NCI-H1694 treated with DMSO at 0.1 percent for 48 hours (cell line): ENCODE measurements around the gene HDAC3.

ENCODE experiments used
- DNase-seq: peaks from one replicate; lab custom pipeline; 2025; lab: John Stamatoyannopoulos, UW

Gene HDAC3

DNA sequence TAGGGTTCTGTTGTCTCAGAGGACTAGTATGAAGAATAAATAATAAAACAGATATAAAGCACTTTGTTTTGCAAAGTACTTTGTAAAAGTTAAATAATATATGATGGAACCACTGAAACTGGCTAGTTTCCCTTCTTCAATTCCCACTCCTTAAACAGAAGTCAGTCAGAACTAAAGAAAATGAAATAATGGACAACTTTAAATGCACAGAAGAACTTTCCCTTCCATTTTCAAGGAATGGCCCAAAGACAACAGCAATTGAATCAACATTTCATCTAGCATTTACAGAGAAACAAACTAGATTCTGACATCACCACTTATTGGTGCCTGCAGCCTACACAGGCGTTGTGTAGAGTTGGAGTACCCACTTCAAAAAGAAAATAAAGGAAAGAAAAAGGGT is 34.0 kb downstream of the HDAC3 start:
- DNase-seq: no peak

DNA sequence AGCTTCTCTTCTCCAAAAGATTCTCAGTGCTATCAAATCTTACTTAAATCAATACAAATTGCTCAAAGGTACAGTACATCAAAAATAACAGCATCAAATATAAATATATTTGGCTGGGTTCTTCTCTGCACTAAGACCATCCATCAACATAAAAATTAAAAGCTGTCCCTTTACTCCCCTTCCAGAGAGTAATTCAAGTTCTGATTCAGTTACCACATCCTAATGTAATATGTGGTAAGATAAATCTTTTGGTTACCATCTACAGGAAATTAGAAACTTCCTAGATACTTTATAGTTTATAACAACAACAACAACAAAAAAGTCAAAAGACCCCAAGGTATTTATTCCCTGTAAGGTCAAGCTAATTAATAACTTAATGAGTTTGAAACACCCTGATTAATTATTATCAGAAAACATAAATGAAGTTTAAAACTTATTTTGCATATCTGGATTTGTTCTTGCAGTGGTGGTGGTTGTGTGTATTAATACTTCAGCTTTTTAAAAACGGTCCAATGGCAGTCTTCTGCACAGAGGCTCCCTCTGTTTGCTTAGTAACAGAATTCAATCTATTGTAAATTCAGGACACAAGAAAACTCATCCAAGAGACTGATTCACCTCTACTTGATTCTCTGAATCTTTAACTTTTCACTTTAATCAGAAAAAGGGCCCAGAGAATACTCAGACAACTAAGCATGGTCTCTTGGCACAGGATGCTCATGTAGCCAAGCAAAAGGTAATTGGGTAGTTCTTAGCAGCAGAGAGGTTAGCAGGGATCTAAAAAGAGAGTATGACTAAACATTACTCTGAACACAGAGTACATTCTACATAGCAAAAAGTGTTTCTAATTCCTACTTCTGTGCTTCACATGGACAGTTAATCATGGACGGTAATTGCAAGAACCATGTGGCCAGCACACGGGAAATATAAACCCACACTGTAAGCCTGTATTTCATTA is 38.0 kb downstream of the HDAC3 start:
- DNase-seq: no peak

DNA sequence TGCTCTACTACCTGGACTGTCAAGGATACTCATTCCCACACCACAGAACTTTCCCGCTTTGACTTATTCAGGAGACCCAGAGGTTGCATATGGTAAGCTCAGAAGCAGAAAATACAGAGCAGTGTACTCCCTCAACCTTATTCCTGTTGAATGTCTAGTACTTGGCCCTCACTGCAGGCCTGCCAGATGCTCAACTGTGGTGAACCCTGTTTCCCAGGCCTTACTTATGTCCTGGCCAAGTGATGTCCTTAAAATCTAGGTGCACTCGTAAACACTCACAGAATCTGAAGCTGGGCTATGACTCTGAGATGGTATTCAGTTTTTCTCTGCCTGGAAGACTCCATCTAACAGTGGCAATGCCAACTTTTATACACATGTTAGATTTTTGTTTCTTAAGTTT is 38.8 kb downstream of the HDAC3 start:
- DNase-seq: no peak

DNA sequence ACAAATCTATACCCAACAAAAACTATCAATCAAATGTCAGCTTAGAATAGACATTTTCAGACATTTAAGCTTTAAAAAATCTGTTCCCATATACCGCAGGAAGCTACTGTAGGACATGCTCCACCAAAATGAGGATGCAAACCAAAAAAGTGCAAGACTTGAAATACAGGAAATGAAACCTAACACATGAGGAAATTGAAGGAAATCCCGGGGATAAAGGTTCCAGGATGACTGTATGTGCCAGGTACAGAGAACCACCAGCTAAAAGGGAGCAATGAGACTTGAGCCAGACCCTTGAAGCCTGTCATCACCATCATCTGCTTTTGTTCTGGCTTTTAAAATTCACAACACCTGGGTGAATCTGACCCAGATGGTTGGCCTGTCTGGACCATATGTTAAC is 39.3 kb downstream of the HDAC3 start:
- no peak for DNase-seq

DNA sequence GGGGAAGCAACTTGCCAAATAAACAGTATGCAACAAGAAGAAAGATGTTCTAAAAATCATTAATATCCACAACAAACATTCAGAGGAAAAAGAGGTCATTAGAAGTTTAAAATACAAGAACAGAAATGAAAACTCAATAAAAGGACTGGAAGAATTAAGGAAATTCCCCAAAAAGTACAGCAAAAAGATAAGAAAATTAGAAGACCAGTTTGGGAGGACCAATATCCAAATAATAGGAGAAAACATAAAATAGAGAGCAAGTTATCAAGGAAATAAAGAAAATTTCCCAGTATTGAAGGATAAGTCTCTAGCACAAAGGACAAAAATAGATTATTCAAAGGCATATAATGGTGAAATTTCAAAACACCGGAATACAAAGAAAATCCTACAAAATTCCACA is 39.8 kb downstream of the HDAC3 start:
- no peak for DNase-seq

DNA sequence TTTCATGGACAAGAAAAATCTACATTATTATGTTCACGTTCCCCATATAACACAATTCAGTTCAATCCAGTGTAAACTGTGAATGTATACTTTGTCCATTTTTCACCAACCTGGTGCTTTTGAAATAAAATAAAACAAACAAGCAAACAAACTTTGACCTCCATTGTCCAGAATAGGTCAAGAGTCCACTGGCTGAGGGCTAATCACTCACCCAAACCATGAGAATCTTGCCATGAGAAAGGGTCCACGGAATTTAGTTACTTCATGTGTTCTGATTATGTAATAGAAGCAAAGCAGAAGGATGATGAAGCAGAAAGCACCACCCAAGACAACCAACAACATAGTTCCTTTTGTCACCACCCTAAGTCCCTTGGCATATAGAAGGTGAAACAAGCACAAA is 46.5 kb downstream of the HDAC3 start:
- no peak for DNase-seq

DNA sequence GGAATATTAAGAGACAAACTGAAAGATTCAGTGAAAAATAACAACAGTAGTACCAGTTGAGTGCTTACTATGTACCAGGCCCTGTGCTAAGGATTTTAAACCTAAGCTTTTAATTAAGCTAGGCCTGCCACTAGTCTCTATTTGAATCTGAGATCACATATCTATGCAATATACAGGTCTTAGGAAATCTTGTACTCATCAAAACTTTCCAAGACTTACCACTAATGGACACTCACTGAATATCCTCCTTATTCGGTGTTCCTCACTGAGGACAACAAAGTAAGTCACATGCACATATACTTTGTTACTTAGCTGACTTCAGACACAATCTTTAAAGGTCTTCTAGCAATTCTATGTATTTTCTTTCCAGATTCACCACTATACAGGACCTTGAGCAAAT is 50.4 kb downstream of the HDAC3 start:
- DNase-seq: no peak

DNA sequence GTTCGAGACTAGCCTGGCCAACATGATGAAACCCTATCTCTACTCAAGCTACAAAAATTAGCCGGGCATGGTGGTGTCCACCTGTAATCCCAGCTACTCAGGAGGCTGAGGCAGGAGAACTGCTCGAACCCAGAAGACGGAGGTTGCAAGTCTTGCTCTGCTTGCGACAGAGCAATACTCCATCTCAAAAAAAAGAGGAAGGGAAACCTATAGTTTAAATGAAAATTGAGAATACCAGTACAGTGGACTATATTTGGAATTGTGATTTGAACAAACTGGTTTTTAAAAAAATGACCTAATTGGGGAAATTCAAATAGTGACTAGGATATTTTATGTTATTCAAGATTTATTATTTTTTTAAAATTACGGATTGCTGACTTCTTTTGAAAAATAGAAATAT is 51.1 kb downstream of the HDAC3 start:
- no peak for DNase-seq

DNA sequence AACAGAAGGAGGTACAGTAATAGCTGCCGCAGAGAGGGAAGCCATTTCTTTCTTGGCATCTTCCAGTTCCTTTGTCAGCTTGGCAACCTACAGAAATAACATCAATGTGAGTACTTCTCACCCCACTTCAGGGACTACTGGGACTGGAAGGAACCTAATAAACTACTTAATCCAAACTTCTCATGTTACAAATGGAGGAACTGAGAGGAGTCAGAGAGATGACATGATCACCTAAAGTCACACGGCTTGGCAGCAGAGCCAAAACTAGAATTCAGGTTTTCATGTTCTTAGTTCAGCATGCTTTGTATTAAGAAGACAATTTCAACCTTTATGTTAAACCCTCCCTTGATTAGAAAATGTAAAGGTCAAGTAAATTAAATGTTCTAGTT is 62.5 kb downstream of the HDAC3 start:
- no peak for DNase-seq

DNA sequence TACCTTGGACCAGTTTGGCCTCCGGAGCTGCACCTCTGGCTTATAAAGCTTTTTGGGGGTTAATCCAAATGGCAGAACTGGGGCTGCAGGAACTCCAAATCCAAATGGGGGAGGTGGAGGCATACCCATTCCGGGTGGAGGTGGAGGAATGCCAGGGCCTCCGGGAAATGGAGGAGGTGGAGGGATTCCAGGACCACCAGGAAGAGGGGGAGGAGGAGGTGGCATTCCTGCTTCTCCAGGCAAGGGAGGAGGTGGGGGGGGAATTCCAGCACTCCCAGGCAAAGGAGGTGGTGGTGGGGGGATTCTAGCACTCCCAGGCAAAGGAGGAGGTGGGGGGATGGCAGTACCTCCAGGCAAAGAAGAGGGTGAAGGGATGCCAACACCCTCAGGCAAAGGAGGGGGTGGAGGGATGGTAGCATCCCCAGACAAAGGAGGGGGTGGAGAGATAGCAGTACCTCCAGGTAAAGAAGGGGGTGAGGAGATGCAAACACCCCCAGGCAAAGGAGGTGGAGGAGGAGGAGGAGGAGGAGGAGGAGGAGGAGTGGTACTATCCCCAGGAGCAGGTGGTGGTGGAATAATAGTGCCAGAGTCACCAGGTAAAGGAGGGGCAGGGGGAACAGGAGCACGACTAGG is 63.0 kb downstream of the HDAC3 start:
- DNase-seq: no peak
